H1 (cell line): ENCODE measurements around the gene DCUN1D2. TPM values are rescaled to one million over a fixed set of nuclear protein-coding genes. Genes with fewer than 3 reads are reported as not detected.

Experiments used
- CTCF ChIA-PET: fragments of 300-600 bp; sonication (Branson Sonifier 250); formaldehyde crosslinking; loops from one replicate; lab custom pipeline; 2021; ENCODE audit not compliant: partially characterized antibody; lab: Charles Lee
- POLR2A ChIA-PET: fragments of 300-600 bp; sonication (Branson Sonifier 250); formaldehyde crosslinking; loops from one replicate; lab custom pipeline; 2021; ENCODE audit warnings: inconsistent platforms; ENCODE audit not compliant: partially characterized antibody; lab: Charles Lee
- DNase-seq, 2 experiments: peaks; one replicate each; pipeline versions ENCODE4 v3.0.0 to v3.0.0-alpha.2; 2010 to 2022; ENCODE audit warnings: low spot score in 2 of 2, low read depth in 1 of 2, mixed read lengths in 1 of 2
- FAIRE-seq: peaks from 2 replicates; lab custom pipeline; 2011; peaks lifted over from hg19 to GRCh38; lab: Jason Lieb, UNC
- H2AFZ ChIP-seq: 2 replicates; pipeline ENCODE4 v1.8.1; 2012; ENCODE audit warnings: low read length, inconsistent platforms
- H2AK5ac ChIP-seq: 2 replicates; pipeline ENCODE4 v1.6.1; 2013; ENCODE audit warnings: low read depth, low read length
- H2BK120ac ChIP-seq: replicated peaks from 2 replicates; pipeline ENCODE3; 2013; ENCODE audit warnings: low read depth, low read length, inconsistent platforms
- H2BK12ac ChIP-seq: 2 replicates; pipeline ENCODE4 v1.6.1; 2013; ENCODE audit warnings: low read depth, low read length
- H2BK15ac ChIP-seq: 2 replicates; pipeline ENCODE4 v1.6.1; 2013; ENCODE audit warnings: low read length
- H2BK20ac ChIP-seq: 2 replicates; pipeline ENCODE4 v1.6.1; 2013; ENCODE audit warnings: low read length
- H2BK5ac ChIP-seq: 2 replicates; pipeline ENCODE4 v1.6.1; 2013; ENCODE audit warnings: low read depth, low read length
- H3K14ac ChIP-seq: 2 replicates; pipeline ENCODE4 v1.6.1; 2013; ENCODE audit warnings: inconsistent platforms; ENCODE audit not compliant: insufficient read length
- H3K18ac ChIP-seq: 2 replicates; pipeline ENCODE4 v1.6.1; 2013; ENCODE audit warnings: low read length; ENCODE audit errors: extremely low read depth
- H3K23ac ChIP-seq: 2 replicates; pipeline ENCODE4 v1.6.1; 2013; ENCODE audit warnings: inconsistent platforms; ENCODE audit not compliant: insufficient read length
- H3K23me2 ChIP-seq: 2 replicates; pipeline ENCODE4 v1.6.1; 2013; ENCODE audit warnings: low read depth, low read length
- H3K27ac ChIP-seq: 2 replicates; pipeline ENCODE4 v1.6.1; 2011; ENCODE audit warnings: low read depth, low read length, inconsistent platforms
- H3K27me3 ChIP-seq, 4 experiments: replicated peaks in 1 of 4; 1 replicate in 1 of 4; 2 replicates in 3 of 4; pipeline versions ENCODE4 v1.6.1 to v1.8.1; 2011 to 2013; ENCODE audit warnings: low read length in 3 of 4, mild to moderate bottlenecking in 3 of 4, inconsistent platforms in 2 of 4, mixed read lengths in 2 of 4, moderate library complexity in 1 of 4; ENCODE audit not compliant: control insufficient read depth in 3 of 4, insufficient read depth in 3 of 4; ENCODE audit errors: extremely low read depth in 1 of 4
- H3K36me3 ChIP-seq, 4 experiments: 2 replicates each; pipeline versions ENCODE4 v1.6.1 to v1.8.1; 2011 to 2013; ENCODE audit warnings: mild to moderate bottlenecking in 4 of 4, low read length in 3 of 4, moderate library complexity in 2 of 4, control low read depth in 1 of 4, inconsistent platforms in 1 of 4; ENCODE audit not compliant: insufficient read depth in 4 of 4, control insufficient read depth in 2 of 4
- H3K4ac ChIP-seq: replicated peaks from 2 replicates; pipeline ENCODE3; 2013; ENCODE audit warnings: low read length, low read depth, mixed read lengths, inconsistent platforms; ENCODE audit not compliant: insufficient read length
- H3K4me1 ChIP-seq, 4 experiments: replicated peaks in 1 of 4; 1 replicate in 1 of 4; 2 replicates in 3 of 4; pipeline versions ENCODE4 v1.6.1 to v1.8.1; 2011 to 2013; ENCODE audit warnings: low read length in 3 of 4, inconsistent platforms in 2 of 4, mixed read lengths in 1 of 4; ENCODE audit not compliant: insufficient read depth in 4 of 4, control insufficient read depth in 3 of 4
- H3K4me2 ChIP-seq, 2 experiments: 2 replicates each; pipeline versions ENCODE4 v1.6.1 to v1.8.1; 2011 to 2013; ENCODE audit warnings: low read depth in 2 of 2, low read length in 2 of 2, control low read depth in 1 of 2, inconsistent platforms in 1 of 2, mild to moderate bottlenecking in 1 of 2; ENCODE audit not compliant: insufficient read depth in 1 of 2
- H3K4me3 ChIP-seq, 4 experiments: fragments of 200-600, 300-600 bp in 1 of 4; sonication (generic), shearing (Covaris generic), sonication (Bioruptor Twin) in 1 of 4; 2 replicates each; pipeline versions ENCODE4 v1.5.1 to v1.8.1; 2011 to 2016; ENCODE audit warnings: low read length in 4 of 4, low read depth in 3 of 4, control low read depth in 2 of 4, inconsistent platforms in 2 of 4, mild to moderate bottlenecking in 2 of 4, mixed read lengths in 1 of 4, moderate library complexity in 1 of 4; ENCODE audit not compliant: insufficient read depth in 2 of 4; ENCODE audit errors: extremely low read depth in 1 of 4
- H3K56ac ChIP-seq: replicated peaks from 2 replicates; pipeline ENCODE3; 2013; ENCODE audit warnings: low read depth, mild to moderate bottlenecking, mixed read lengths, low read length, inconsistent platforms; ENCODE audit not compliant: insufficient read length
- H3K79me1 ChIP-seq: 2 replicates; pipeline ENCODE4 v1.6.1; 2013; ENCODE audit warnings: low read depth, low read length, control low read depth
- H3K79me2 ChIP-seq, 2 experiments: 2 replicates each; pipeline versions ENCODE4 v1.6.1 to v1.8.1; 2012 to 2013; ENCODE audit warnings: low read length in 2 of 2, mild to moderate bottlenecking in 2 of 2, inconsistent platforms in 1 of 2; ENCODE audit not compliant: insufficient read depth in 2 of 2, control insufficient read depth in 1 of 2
- H3K9ac ChIP-seq, 4 experiments: replicated peaks in 1 of 4; 1 replicate in 1 of 4; 2 replicates in 3 of 4; pipeline versions ENCODE4 v1.6.1 to v1.8.1; 2011 to 2013; ENCODE audit warnings: low read depth in 3 of 4, low read length in 3 of 4, control low read depth in 2 of 4, mild to moderate bottlenecking in 2 of 4, moderate library complexity in 2 of 4, inconsistent platforms in 1 of 4; ENCODE audit errors: extremely low read depth in 1 of 4
- H3K9me3 ChIP-seq, 2 experiments: 2 replicates each; pipeline versions ENCODE4 v1.6.1 to v1.8.1; 2012 to 2013; ENCODE audit warnings: mild to moderate bottlenecking in 2 of 2, moderate library complexity in 2 of 2, control low read depth in 1 of 2, inconsistent platforms in 1 of 2, low read depth in 1 of 2, low read length in 1 of 2, mixed read lengths in 1 of 2; ENCODE audit not compliant: insufficient read depth in 2 of 2
- H4K20me1 ChIP-seq, 2 experiments: replicated peaks in 1 of 2; 2 replicates each; pipeline versions ENCODE3 to v1.8.1; 2011 to 2013; ENCODE audit warnings: inconsistent platforms in 2 of 2, low read length in 2 of 2, mild to moderate bottlenecking in 1 of 2; ENCODE audit not compliant: insufficient read depth in 2 of 2, control insufficient read depth in 1 of 2
- H4K5ac ChIP-seq: 2 replicates; pipeline ENCODE4 v1.6.1; 2013; ENCODE audit warnings: low read length, low read depth, mixed read lengths, inconsistent platforms; ENCODE audit not compliant: insufficient read length
- H4K8ac ChIP-seq: 2 replicates; pipeline ENCODE4 v1.8.0; 2013; ENCODE audit warnings: mild to moderate bottlenecking, moderate library complexity, low read length, inconsistent platforms; ENCODE audit not compliant: insufficient read depth; ENCODE audit errors: extremely low read depth
- H4K91ac ChIP-seq: replicated peaks from 2 replicates; pipeline ENCODE3; 2013; ENCODE audit warnings: low read length, mixed read lengths, inconsistent platforms; ENCODE audit not compliant: insufficient read length
- CREB1 ChIP-seq: IDR thresholded peaks from 2 replicates; pipeline ENCODE4 v1.6.1; 2012; ENCODE audit warnings: inconsistent platforms
- KDM5A ChIP-seq: fragments of 200-600 bp; IDR thresholded peaks from 2 replicates; pipeline ENCODE4 v1.7.1; 2012; ENCODE audit warnings: mild to moderate bottlenecking, low read length, inconsistent platforms, mixed read lengths
- RFX5 ChIP-seq: IDR thresholded peaks from 2 replicates; pipeline ENCODE4 v1.6.1; 2011; ENCODE audit warnings: low read depth, low read length, improper control_type of control experiment, borderline replicate concordance
- YY1 ChIP-seq: IDR thresholded peaks from 2 replicates; pipeline ENCODE4 v1.6.1; 2011; ENCODE audit warnings: low read depth, mild to moderate bottlenecking, low read length
- WGBS, 2 experiments: shearing (Covaris generic) in 1 of 2; methylation state at CpG; one replicate each; pipeline versions ENCODE4 v1.1.6 to v1.1.7; 2013 to 2015; ENCODE audit warnings: low lambda C conversion rate in 2 of 2, mixed read lengths in 2 of 2, inconsistent platforms in 1 of 2, low coverage in 1 of 2, missing lambda C conversion rate in 1 of 2; ENCODE audit not compliant: insufficient replicate concordance in 2 of 2, insufficient coverage in 1 of 2, insufficient read length in 1 of 2; ENCODE audit errors: extremely low coverage in 1 of 2, missing lambda C conversion rate in 1 of 2; 5-methylcytosine and 5-hydroxymethylcytosine counted together
- polyA plus RNA-seq, 7 experiments: library from polyadenylated mRNA; depleted of rRNA in 3 of 7; stranded (reverse) in 5 of 7; unstranded in 2 of 7; fragments of >200 nt in 5 of 7; fragments of 200-250 nt in 2 of 7; gene quantifications; 1 replicate in 5 of 7; 2 replicates in 1 of 7; 4 replicates in 1 of 7; pipeline versions ENCODE4 v1.2.1 to v1.2.3, GENCODE V29; 2011 to 2013; ENCODE audit warnings: missing spikeins in 2 of 7, mixed read lengths in 2 of 7
- total RNA-seq: library from RNA; stranded (reverse); fragmentation: NEBNext Ultra II Directional; extraction: Animal tissue kit (Norgen Biotek cat#: 25700); gene quantifications from 2 replicates; pipeline ENCODE4 v1.2.1, GENCODE V29; 2021
- TF ChIP-seq, protein P1 (sequence below): IDR thresholded peaks from 2 replicates; pipeline ENCODE4 v1.6.1; 2011; ENCODE audit warnings: low read length, improper control_type of control experiment
- TF ChIP-seq, protein P2 (sequence below): IDR thresholded peaks from 2 replicates; pipeline ENCODE4 v1.6.1; 2012; ENCODE audit warnings: inconsistent platforms

The DCUN1D2 gene
- total and polyA plus RNA-seq, 2 of the 8 experiments (the other 6 are each of a cell fraction or from before 2014, with no cell fraction given): 19.5 to 35.3 TPM

DNA sequence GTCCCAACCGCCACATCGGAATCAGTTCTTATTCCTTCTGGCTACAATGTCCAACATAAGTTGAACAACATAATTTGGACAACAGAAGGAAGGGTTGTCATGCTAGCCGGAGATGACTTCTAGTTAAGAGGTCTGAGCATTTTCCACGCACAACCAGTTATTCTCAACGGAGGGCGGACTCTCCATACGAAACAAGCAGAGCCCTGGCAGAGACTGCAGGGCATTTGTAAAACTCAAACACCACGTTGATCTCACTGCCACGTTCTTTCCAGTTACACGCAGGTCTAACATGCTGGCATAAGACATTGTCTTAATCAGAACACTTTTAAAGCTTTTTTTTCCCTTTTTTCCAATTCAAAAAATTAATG, 38.3 kb upstream of the DCUN1D2 start:
- Histone ChIP-seq H2BK120ac (no peak overlapping the region), H3K27ac (no peak overlapping the region), H2BK15ac (no peak overlapping the region), H3K79me1 (no peaks in the 10 kb centered on the region), H2BK5ac (no peak overlapping the region), H3K9ac (no peak overlapping the region), H4K91ac (no peak overlapping the region), H3K4me1 (peaks cover 0 to 14% (median 9%) of the 10 kb centered on the region in 4 experiments; a peak in 6 of 7 replicates), H4K5ac (no peak overlapping the region), H3K27me3 (no peaks in the 10 kb centered on the region), H4K8ac (no peak overlapping the region), H3K23me2 (peaks cover 2% of the 10 kb centered on the region), H3K4me3 (no peak overlapping the region), H2BK20ac (no peak overlapping the region), H3K4ac (no peak overlapping the region), H2AK5ac (no peak overlapping the region), H3K4me2 (no peak overlapping the region), H2AFZ (no peak overlapping the region), H3K14ac (no peak overlapping the region), H3K36me3 (peaks cover 0 to 22% (median 13%) of the 10 kb centered on the region in 4 experiments; a peak in 7 of 8 replicates), H3K18ac (no peak overlapping the region), H3K9me3 (no peaks in the 10 kb centered on the region), H3K23ac (no peak overlapping the region), H2BK12ac (no peak overlapping the region), H3K56ac (no peak overlapping the region), H4K20me1 (peaks cover 10 to 18% of the 10 kb centered on the region in 2 experiments), H3K79me2 (no peaks in the 10 kb centered on the region)
- 88% methylated on average over 10 of the region's 10 CpGs; no CpG with 5 or more reads in 1 of the 2 experiments for WGBS, 2 experiments
- FAIRE-seq (no peak), DNase-seq (no peak)
- TF ChIP-seq RFX5 (no peak), YY1 (no peak), CREB1 (no peak), KDM5A (no peak)
- TF ChIP-seq, protein P1, sequence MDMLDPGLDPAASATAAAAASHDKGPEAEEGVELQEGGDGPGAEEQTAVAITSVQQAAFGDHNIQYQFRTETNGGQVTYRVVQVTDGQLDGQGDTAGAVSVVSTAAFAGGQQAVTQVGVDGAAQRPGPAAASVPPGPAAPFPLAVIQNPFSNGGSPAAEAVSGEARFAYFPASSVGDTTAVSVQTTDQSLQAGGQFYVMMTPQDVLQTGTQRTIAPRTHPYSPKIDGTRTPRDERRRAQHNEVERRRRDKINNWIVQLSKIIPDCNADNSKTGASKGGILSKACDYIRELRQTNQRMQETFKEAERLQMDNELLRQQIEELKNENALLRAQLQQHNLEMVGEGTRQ: no peak
- TF ChIP-seq, protein P2, sequence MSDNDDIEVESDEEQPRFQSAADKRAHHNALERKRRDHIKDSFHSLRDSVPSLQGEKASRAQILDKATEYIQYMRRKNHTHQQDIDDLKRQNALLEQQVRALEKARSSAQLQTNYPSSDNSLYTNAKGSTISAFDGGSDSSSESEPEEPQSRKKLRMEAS: no peak
- ChIA-PET CTCF (no interaction called here), POLR2A (no interaction called here)
